Measurements from ENCODE around the gene ICE2.

Gene ICE2

DNA sequence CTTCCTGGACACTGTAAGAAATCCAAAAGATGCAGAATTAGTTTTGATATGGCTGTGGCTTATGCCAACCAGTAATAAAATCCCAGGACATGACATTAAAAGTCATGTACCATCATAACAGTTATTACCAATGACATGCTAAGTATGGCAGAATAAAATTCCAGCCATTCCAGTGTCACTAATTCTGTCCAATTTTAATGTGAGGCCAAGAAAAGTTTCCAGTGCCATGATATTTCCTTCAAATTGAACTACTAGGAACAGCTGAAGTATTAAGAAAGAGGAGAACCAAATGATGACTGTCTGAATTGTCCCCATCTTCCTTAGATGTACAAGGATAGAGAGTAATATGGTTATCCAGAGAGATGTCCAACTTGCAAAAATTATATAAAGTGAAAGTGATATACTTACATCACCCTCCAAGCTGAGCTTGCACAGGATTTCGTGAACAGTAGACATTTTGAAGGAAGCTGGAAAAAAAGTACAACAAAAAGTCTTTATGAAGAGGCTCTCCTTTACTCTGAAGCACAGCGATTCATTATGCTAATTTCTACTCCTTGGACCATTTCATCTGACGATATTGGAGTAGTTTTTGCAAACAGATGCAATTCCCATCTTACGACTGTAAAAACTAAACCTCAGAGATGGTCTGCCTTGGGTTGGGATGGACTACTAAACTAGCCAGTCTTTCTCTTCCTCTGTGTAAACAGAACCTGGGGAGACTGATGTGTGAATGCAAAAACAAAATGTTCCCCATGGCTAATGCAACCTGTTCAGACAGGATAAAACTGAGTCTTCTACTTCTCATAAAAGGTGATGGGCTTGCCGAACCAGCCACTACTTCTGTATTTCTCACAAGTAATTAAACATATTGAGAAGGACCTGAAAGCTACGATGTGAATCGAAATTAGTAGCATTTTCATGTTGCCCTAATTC, 93.1 kb downstream of the ICE2 start:
- Histone ChIP-seq H3K27ac (replicated peaks) (no peak overlapping the region), H3K27me3 (ENCODE audit: insufficient read depth, poor library complexity, severe bottlenecking) (no peaks in the 10 kb centered on the region), H3K4me3 (replicated peaks; ENCODE audit: insufficient read depth, low read length) (no peak overlapping the region)
- no peak for DNase-seq (ENCODE audit: low read depth in 1 of 2, low spot score in 1 of 2)
- TF ChIP-seq REST (IDR thresholded peaks at IDR 0.05; ENCODE audit: insufficient replicate concordance, low read depth) (no peak), GABPA (IDR thresholded peaks at IDR 0.05; ENCODE audit: low read depth) (no peak), POLR2AphosphoS5 (IDR thresholded peaks at IDR 0.05; ENCODE audit: low read depth) (no peak), SPI1 (IDR thresholded peaks at IDR 0.05; ENCODE audit: borderline replicate concordance, low read depth) (no peak)
- TF ChIP-seq, protein P1, sequence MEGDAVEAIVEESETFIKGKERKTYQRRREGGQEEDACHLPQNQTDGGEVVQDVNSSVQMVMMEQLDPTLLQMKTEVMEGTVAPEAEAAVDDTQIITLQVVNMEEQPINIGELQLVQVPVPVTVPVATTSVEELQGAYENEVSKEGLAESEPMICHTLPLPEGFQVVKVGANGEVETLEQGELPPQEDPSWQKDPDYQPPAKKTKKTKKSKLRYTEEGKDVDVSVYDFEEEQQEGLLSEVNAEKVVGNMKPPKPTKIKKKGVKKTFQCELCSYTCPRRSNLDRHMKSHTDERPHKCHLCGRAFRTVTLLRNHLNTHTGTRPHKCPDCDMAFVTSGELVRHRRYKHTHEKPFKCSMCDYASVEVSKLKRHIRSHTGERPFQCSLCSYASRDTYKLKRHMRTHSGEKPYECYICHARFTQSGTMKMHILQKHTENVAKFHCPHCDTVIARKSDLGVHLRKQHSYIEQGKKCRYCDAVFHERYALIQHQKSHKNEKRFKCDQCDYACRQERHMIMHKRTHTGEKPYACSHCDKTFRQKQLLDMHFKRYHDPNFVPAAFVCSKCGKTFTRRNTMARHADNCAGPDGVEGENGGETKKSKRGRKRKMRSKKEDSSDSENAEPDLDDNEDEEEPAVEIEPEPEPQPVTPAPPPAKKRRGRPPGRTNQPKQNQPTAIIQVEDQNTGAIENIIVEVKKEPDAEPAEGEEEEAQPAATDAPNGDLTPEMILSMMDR (IDR thresholded peaks at IDR 0.05; ENCODE audit: insufficient read depth, low read length) = no peak

- TF ChIP-seq, protein P1 (IDR thresholded peaks at IDR 0.05; ENCODE audit: insufficient read depth, low read length) = no peak
- TF ChIP-seq POLR2AphosphoS5 (IDR thresholded peaks at IDR 0.05; ENCODE audit: low read depth) (no peak), REST (IDR thresholded peaks at IDR 0.05; ENCODE audit: insufficient replicate concordance, low read depth) (no peak), SPI1 (IDR thresholded peaks at IDR 0.05; ENCODE audit: borderline replicate concordance, low read depth) (no peak), GABPA (IDR thresholded peaks at IDR 0.05; ENCODE audit: low read depth) (no peak)
- no peak overlapping the region for H3K4me3 ChIP-seq (replicated peaks; ENCODE audit: insufficient read depth, low read length)
- no peak overlapping the region for H3K27ac ChIP-seq (replicated peaks)
- no peak for DNase-seq (ENCODE audit: low read depth in 1 of 2, low spot score in 1 of 2)
- H3K27me3 ChIP-seq (ENCODE audit: insufficient read depth, poor library complexity, severe bottlenecking) = no peaks in the 10 kb centered on the region
These were observed 94.3 kb downstream of the ICE2 start for GRCh38 chr15:60384526-60385126.

DNA sequence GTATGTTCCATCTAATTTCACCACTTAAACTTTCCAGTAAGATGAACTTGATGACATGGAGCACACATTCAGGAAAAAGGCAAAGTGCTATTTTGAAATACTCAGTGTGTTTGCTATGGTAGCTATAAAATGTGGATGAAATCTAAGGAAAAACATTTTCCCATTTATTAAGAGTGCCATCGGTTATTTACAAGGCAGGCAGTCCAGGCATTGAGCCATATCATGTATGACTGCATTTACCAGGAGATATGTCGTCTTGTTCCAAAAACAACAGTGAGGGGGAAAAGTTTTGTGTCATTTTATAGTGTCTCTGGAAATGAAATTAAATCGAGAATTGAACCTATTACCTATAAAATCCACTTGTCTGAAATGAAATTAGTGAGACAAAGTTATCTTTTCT, 94.9 kb downstream of the ICE2 start:
- H3K4me3 ChIP-seq (replicated peaks; ENCODE audit: insufficient read depth, low read length) = no peak overlapping the region
- TF ChIP-seq SPI1 (IDR thresholded peaks at IDR 0.05; ENCODE audit: borderline replicate concordance, low read depth) (no peak), POLR2AphosphoS5 (IDR thresholded peaks at IDR 0.05; ENCODE audit: low read depth) (no peak), GABPA (IDR thresholded peaks at IDR 0.05; ENCODE audit: low read depth) (no peak), REST (IDR thresholded peaks at IDR 0.05; ENCODE audit: insufficient replicate concordance, low read depth) (no peak)
- TF ChIP-seq, protein P1 (IDR thresholded peaks at IDR 0.05; ENCODE audit: insufficient read depth, low read length) = no peak
- no peak overlapping the region for H3K27ac ChIP-seq (replicated peaks)
- H3K27me3 ChIP-seq (ENCODE audit: insufficient read depth, poor library complexity, severe bottlenecking) = no peaks in the 10 kb centered on the region
- DNase-seq (ENCODE audit: low read depth in 1 of 2, low spot score in 1 of 2) = no peak

Data from HL-60 (cell line).